ENCODE results near the gene AHRR.

DNA sequence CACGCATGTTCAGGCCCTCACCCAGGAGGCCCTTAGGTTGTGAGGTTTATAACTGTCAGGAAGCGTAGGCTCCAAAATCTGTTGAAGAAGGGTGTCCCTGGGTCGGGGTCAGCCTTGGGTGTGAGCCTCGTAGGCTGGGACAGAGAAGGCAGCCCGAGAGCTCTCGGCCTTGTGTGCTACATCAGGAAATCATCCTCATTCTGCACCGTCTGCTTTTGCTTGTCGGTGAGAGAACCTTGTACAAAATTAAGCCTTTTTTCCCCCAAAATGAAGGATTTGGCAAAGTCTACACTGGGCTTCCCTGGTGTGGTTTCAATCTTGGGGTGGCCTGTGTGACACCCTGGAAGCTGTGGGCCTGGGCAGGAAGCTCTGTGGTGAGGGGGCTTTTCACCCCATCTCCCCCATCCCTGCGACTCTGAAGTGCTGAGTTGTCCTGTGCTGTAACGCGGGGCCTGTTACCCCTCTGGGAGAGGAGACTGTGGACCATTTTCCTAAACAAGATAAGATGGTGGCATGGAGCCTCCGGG, 55.3 kb downstream of the AHRR start:
- TF ChIP-seq, protein P1, sequence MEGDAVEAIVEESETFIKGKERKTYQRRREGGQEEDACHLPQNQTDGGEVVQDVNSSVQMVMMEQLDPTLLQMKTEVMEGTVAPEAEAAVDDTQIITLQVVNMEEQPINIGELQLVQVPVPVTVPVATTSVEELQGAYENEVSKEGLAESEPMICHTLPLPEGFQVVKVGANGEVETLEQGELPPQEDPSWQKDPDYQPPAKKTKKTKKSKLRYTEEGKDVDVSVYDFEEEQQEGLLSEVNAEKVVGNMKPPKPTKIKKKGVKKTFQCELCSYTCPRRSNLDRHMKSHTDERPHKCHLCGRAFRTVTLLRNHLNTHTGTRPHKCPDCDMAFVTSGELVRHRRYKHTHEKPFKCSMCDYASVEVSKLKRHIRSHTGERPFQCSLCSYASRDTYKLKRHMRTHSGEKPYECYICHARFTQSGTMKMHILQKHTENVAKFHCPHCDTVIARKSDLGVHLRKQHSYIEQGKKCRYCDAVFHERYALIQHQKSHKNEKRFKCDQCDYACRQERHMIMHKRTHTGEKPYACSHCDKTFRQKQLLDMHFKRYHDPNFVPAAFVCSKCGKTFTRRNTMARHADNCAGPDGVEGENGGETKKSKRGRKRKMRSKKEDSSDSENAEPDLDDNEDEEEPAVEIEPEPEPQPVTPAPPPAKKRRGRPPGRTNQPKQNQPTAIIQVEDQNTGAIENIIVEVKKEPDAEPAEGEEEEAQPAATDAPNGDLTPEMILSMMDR (IDR thresholded peaks at IDR 0.05) = no peak
- TF ChIP-seq POLR2AphosphoS5 (IDR thresholded peaks at IDR 0.05) = no peak
- TF ChIP-seq POLR2A (IDR thresholded peaks at IDR 0.05) = no peak
- TF ChIP-seq EP300 (IDR thresholded peaks at IDR 0.05; ENCODE audit: low read depth) = no peak

All from transverse colon (tissue), 4 donors.